Heart left ventricle (tissue), 16 donors: Measurements from ENCODE around the gene REEP3. TPM values are rescaled to one million over a fixed set of nuclear protein-coding genes. Genes with fewer than 3 reads are reported as not detected.

Experiments used
- ATAC-seq, 4 donors: fragments of 200-7000 bp; cut with Tn5 transposase; one replicate each; pipeline ENCODE4 v1.9.1; 2020 to 2022; ENCODE audit warnings: moderate library complexity in 4 of 4, mild to moderate bottlenecking in 3 of 4, moderate number of reproducible peaks in 1 of 4
- DNase-seq, 5 donors: peaks; one replicate each; pipeline ENCODE4 v3.0.0-alpha.2; 2020
- H3K27ac ChIP-seq, 12 donors: fragments of 200-600 bp; sonication (generic) in 4 of 12; one replicate each; pipeline versions ENCODE4 v1.5.0 to v1.8.0; 2016 to 2022; ENCODE audit warnings: mild to moderate bottlenecking in 2 of 12
- H3K27me3 ChIP-seq, 9 donors: fragments of 200-600 bp; sonication (generic) in 2 of 9; one replicate each; pipeline versions ENCODE4 v1.5.1 to v1.8.0; 2016 to 2022; ENCODE audit warnings: mild to moderate bottlenecking in 3 of 9
- H3K36me3 ChIP-seq, 9 donors: fragments of 200-600 bp; sonication (generic) in 2 of 9; one replicate each; pipeline versions ENCODE4 v1.5.0 to v1.8.0; 2018 to 2022; ENCODE audit warnings: mild to moderate bottlenecking in 2 of 9
- H3K4me1 ChIP-seq, 12 donors: fragments of 200-600 bp; sonication (generic) in 4 of 12; one replicate each; pipeline versions ENCODE4 v1.5.0 to v1.8.0; 2016 to 2022; ENCODE audit warnings: mild to moderate bottlenecking in 3 of 12
- H3K4me3 ChIP-seq, 12 donors: fragments of 200-600 bp; sonication (generic) in 4 of 12; one replicate each; pipeline versions ENCODE4 v1.5.0 to v1.8.0; 2017 to 2022; ENCODE audit warnings: mild to moderate bottlenecking in 9 of 12, moderate library complexity in 4 of 12
- H3K9me3 ChIP-seq, 12 donors: fragments of 200-600 bp; sonication (generic) in 4 of 12; one replicate each; pipeline versions ENCODE4 v1.5.0 to v1.8.0; 2016 to 2022; ENCODE audit warnings: mild to moderate bottlenecking in 1 of 12
- CTCF ChIP-seq, 12 donors: fragments of 200-600 bp; sonication (generic) in 4 of 12; IDR thresholded peaks; one replicate each; pipeline versions ENCODE4 v1.5.0 to v1.8.0; 2018 to 2022; ENCODE audit warnings: antibody characterized with exemption in 12 of 12, mild to moderate bottlenecking in 5 of 12
- POLR2A ChIP-seq, 2 donors: fragments of 450-650 bp; IDR thresholded peaks; one replicate each; pipeline ENCODE4 v1.6.1; 2017; ENCODE audit warnings: antibody characterized with exemption in 2 of 2, mild to moderate bottlenecking in 2 of 2, moderate library complexity in 2 of 2
- WGBS, 4 donors: extraction: QIAGEN DNeasy Blood & Tissue Kit in 2 of 4; methylation state at CpG; one replicate each; pipeline versions ENCODE4 v1.1.5 to v1.1.7; 2013 to 2018; 5-methylcytosine and 5-hydroxymethylcytosine counted together
- intact Hi-C, 10 donors: fragments of 100-400 bp; cut with DNase I; formaldehyde crosslinking; loops; one replicate each; pipeline versions ENCODE4 v1.11.1 to v1.14.2; 2022
- polyA plus RNA-seq, 2 donors: library from polyadenylated mRNA; stranded (reverse); fragments of 200-250 nt; gene quantifications; one replicate each; pipeline ENCODE4 v1.2.3, GENCODE V29; 2013
- total RNA-seq, 9 donors: library from RNA; depleted of rRNA in 2 of 9; stranded (reverse); fragments of >200 nt in 2 of 9; fragmentation: NEBNext Ultra II Directional in 3 of 9; extraction: Animal tissue kit (Norgen Biotek cat#: 25700) in 3 of 9; gene quantifications; one replicate each; pipeline versions ENCODE4 v1.1.0 to v1.2.4, GENCODE V29; 2016 to 2023
- donor health status: ischemic (EF 13 %, LVEDD 7.1; RV severe dilation, severe dysfunction).
- donor health status: healthy with polysubstance abuse.
- donor health status: DM: no; HTN: yes; CAD: no.
- donor health status: DM: no; HTN: no; CAD: no.
- donor health status: ischemic (EF 25% LVEDD 6.9; RV normal size, moderate dysfunction).
- donor health status: ischemic (EF 25% LVEDD 5.7; RV mildly dilated, moderate dysfunction).
- donor health status: healthy.
- donor health status: DM: yes; HTN: yes; CAD: no.
- donor health status: ischemic (EF 35%, LVEDD 5.7; RV mildly dilated, moderate dysfunction).
- donor health status: nonischemic (EF 11% LVEDD 7.7; RV severe dilation, severe dysfunction).
- donor health status: DM: yes; HTN: yes; CAD: no.
- donor health status: PGD.
- donor health status: ischemic (EF 29% LVEDD 5.4; RV normal size, mild dysfunction).
- donor health status: nonischemic (EF 23%, LVEDD 6.1; RV moderate dilation, normal function).

Gene REEP3
- total and polyA plus RNA-seq, 11 donors = 9.1 to 48.2 (median 21.9) TPM

GRCh38 chr10:63591600-63592379, 70.6 kb downstream of the REEP3 start:
- no peaks in the 10 kb centered on the region for H3K27me3 ChIP-seq
- DNase-seq (no peak), ATAC-seq (no peak)
- no peak overlapping the region for H3K27ac ChIP-seq
- no peaks in the 10 kb centered on the region for H3K9me3 ChIP-seq
- TF ChIP-seq POLR2A (IDR thresholded peaks at IDR 0.05) = no peak
- TF ChIP-seq CTCF (IDR thresholded peaks at IDR 0.05) = no peak
- no peak overlapping the region for H3K4me3 ChIP-seq
- peaks cover 0 to 36% (median 8%) of the 10 kb centered on the region in 12 donors for H3K4me1 ChIP-seq
- intact Hi-C loops = loop anchor here in 1 of 10 donors (10.0 kb wide), 1 partner anchor 127 kb away; the partner anchor contains the start of gene JMJD1C
- H3K36me3 ChIP-seq = peaks cover 0 to 11% (median 3%) of the 10 kb centered on the region in 9 donors
- 85 to 90% (median 88%) methylated on average over 4 of the region's 4 CpGs for WGBS, 4 donors

- H3K27me3 ChIP-seq = no peaks in the 10 kb centered on the region
- peaks cover 0 to 20% (median 10%) of the 10 kb centered on the region in 9 donors for H3K36me3 ChIP-seq
- H3K27ac ChIP-seq = no peak overlapping the region
- WGBS, 4 donors = 50 to 60% (median 59%) methylated on average over 4 of the region's 4 CpGs
- intact Hi-C loops = loop anchor here in 1 of 10 donors (10.0 kb wide), 1 partner anchor 129 kb away; the partner anchor contains the start of gene JMJD1C
- no peaks in the 10 kb centered on the region for H3K9me3 ChIP-seq
- no peak overlapping the region for H3K4me3 ChIP-seq
- ATAC-seq (peak in 1 of 4 donors; percentile 35), DNase-seq (no peak)
- peaks cover 0 to 42% (median 8%) of the 10 kb centered on the region in 12 donors for H3K4me1 ChIP-seq
- TF ChIP-seq CTCF (IDR thresholded peaks at IDR 0.05) = no peak
- no peak for TF ChIP-seq POLR2A (IDR thresholded peaks at IDR 0.05)
Observed at GRCh38 chr10:63593576-63593975, 72.4 kb downstream of the REEP3 start.

GRCh38 chr10:63595072-63595471, 73.9 kb downstream of the REEP3 start:
- peak overlapping the region in 3 of 12 donors; percentile 6 to 15 (median 12) for H3K27ac ChIP-seq
- H3K4me1 ChIP-seq = peaks cover 0 to 42% (median 4%) of the 10 kb centered on the region in 12 donors
- intact Hi-C loops = loop anchor here in 1 of 10 donors (10.0 kb wide), 1 partner anchor 130 kb away; the partner anchor contains the start of gene JMJD1C
- H3K27me3 ChIP-seq = no peaks in the 10 kb centered on the region
- peak in 3 of 5 donors; percentile 44 to 67 (median 53) for DNase-seq
- TF ChIP-seq POLR2A (IDR thresholded peaks at IDR 0.05) = no peak
- peak in 5 of 12 donors; percentile 15 to 35 (median 32) for TF ChIP-seq CTCF (IDR thresholded peaks at IDR 0.05)
- no peak overlapping the region for H3K4me3 ChIP-seq
- H3K36me3 ChIP-seq = peaks cover 0 to 34% (median 24%) of the 10 kb centered on the region in 9 donors
- no peaks in the 10 kb centered on the region for H3K9me3 ChIP-seq
- peak; percentile 69 to 96 (median 86) for ATAC-seq
- WGBS, 4 donors = 11 to 25% (median 12%) methylated on average over 3 of the region's 3 CpGs

GRCh38 chr10:63596924-63597323, 75.7 kb downstream of the REEP3 start:
- ATAC-seq = peak in 1 of 4 donors; percentile 61
- intact Hi-C loops = loop anchor here in 1 of 10 donors (10.0 kb wide), 1 partner anchor 132 kb away; the partner anchor contains the start of gene JMJD1C
- TF ChIP-seq POLR2A (IDR thresholded peaks at IDR 0.05) (no peak), CTCF (IDR thresholded peaks at IDR 0.05) (no peak)
- Histone ChIP-seq H3K4me1 (peaks cover 0 to 39% (median 4%) of the 10 kb centered on the region in 12 donors), H3K9me3 (no peaks in the 10 kb centered on the region), H3K36me3 (peaks cover 0 to 39% (median 24%) of the 10 kb centered on the region in 9 donors), H3K4me3 (no peak overlapping the region), H3K27me3 (no peaks in the 10 kb centered on the region), H3K27ac (peak overlapping the region in 2 of 12 donors; percentile 17 to 28)
- no peak for DNase-seq
- WGBS, 4 donors = 50 to 60% (median 56%) methylated on average over 4 of the region's 4 CpGs
